HCT116 (cell line): ENCODE results near the gene BNC2. TPM values are rescaled to one million over a fixed set of nuclear protein-coding genes. Genes with fewer than 3 reads are reported as not detected.

Experiments
- ATAC-seq: fragments of 200-7000 bp; cut with Tn5 transposase; 2 replicates; pipeline ENCODE4 v1.9.1; 2020; ENCODE audit warnings: mild to moderate bottlenecking, moderate library complexity
- BruUV-seq: library from RNA; stranded (reverse); fragments of 400-500 nt; replicated peaks from 2 replicates; lab custom pipeline; 2021; lab: Mats Ljungman, UMichigan
- CTCF ChIA-PET: fragments of 300-600 bp; sonication (Branson Sonifier 250); formaldehyde crosslinking; loops from one replicate; lab custom pipeline; 2021; ENCODE audit warnings: antibody characterized with exemption; lab: Charles Lee
- POLR2A ChIA-PET: fragments of 300-600, 350-600 bp; sonication (Branson Sonifier 250); formaldehyde crosslinking; loops from one replicate; lab custom pipeline; 2021; ENCODE audit warnings: antibody characterized with exemption; lab: Charles Lee
- RAD21 ChIA-PET, 2 experiments: fragments of 300-600 bp; sonication (Branson Sonifier 250); formaldehyde crosslinking; loops; one replicate each; lab custom pipeline; 2023; ENCODE audit warnings: low total read pairs in 2 of 2; ENCODE audit not compliant: uncharacterized antibody in 2 of 2, unreplicated experiment in 2 of 2, low non-redundant PET in 1 of 2; lab: Charles Lee
- DNase-seq: peaks from one replicate; pipeline ENCODE4 v3.0.0-alpha.2; 2010; ENCODE audit warnings: low read depth, low spot score
- H2AFZ ChIP-seq: fragments of 200-600 bp; shearing (Covaris generic), sonication (generic); 2 replicates; pipeline ENCODE4 v1.6.1; 2017; ENCODE audit warnings: low read depth, mixed run types, mixed read lengths, antibody characterized with exemption, low read length; ENCODE audit not compliant: poor library complexity, severe bottlenecking
- H3K27ac ChIP-seq: 2 replicates; pipeline ENCODE4 v1.5.1; 2012; ENCODE audit warnings: low read depth, low read length
- H3K27me3 ChIP-seq: fragments of 200-600 bp; sonication (generic); 2 replicates; pipeline ENCODE4 v1.6.1; 2016; ENCODE audit warnings: mixed run types, low read length, mixed read lengths; ENCODE audit not compliant: insufficient read depth
- H3K36me3 ChIP-seq, 2 experiments: fragments of 200-500 bp in 1 of 2; fragments of 200-600 bp in 1 of 2; sonication (Bioruptor generic) in 1 of 2; sonication (generic) in 1 of 2; 2 replicates each; pipeline versions ENCODE4 v1.5.1 to v1.6.1; 2014 to 2016; ENCODE audit warnings: low read length in 2 of 2, inconsistent platforms in 1 of 2, mixed read lengths in 1 of 2, mixed run types in 1 of 2; ENCODE audit not compliant: insufficient read depth in 2 of 2, control insufficient read depth in 1 of 2
- H3K4me1 ChIP-seq, 2 experiments: fragments of 200-600 bp in 1 of 2; sonication (generic) in 1 of 2; 2 replicates each; pipeline versions ENCODE4 v1.5.1 to v1.6.1; 2012 to 2017; ENCODE audit warnings: low read length in 2 of 2, inconsistent platforms in 1 of 2, mild to moderate bottlenecking in 1 of 2, mixed read lengths in 1 of 2, mixed run types in 1 of 2, moderate library complexity in 1 of 2; ENCODE audit not compliant: insufficient read depth in 2 of 2, control insufficient read depth in 1 of 2
- H3K4me2 ChIP-seq: fragments of 200-600 bp; sonication (generic); 2 replicates; pipeline ENCODE4 v1.6.1; 2017; ENCODE audit warnings: mixed run types, low read length, mixed read lengths
- H3K4me3 ChIP-seq, 2 experiments: fragments of 200-600 bp in 1 of 2; sonication (generic) in 1 of 2; replicated peaks in 1 of 2; 2 replicates each; pipeline ENCODE4 v1.5.1; 2011 to 2016; ENCODE audit warnings: low read length in 2 of 2, control low read depth in 1 of 2, low read depth in 1 of 2, mild to moderate bottlenecking in 1 of 2, mixed read lengths in 1 of 2, mixed run types in 1 of 2
- H3K79me2 ChIP-seq: fragments of 200-600 bp; sonication (generic); 2 replicates; pipeline ENCODE4 v1.6.1; 2017; ENCODE audit warnings: mild to moderate bottlenecking, mixed run types, low read length, moderate library complexity, mixed read lengths; ENCODE audit not compliant: insufficient read depth
- H3K9ac ChIP-seq: fragments of 200-600 bp; sonication (generic); 2 replicates; pipeline ENCODE4 v1.6.1; 2016; ENCODE audit warnings: low read length, mixed read lengths
- H3K9me2 ChIP-seq: fragments of 200-600 bp; sonication (generic), shearing (Covaris generic); 2 replicates; pipeline ENCODE4 v1.6.1; 2017; ENCODE audit warnings: mixed run types, mild to moderate bottlenecking, moderate library complexity; ENCODE audit not compliant: insufficient read depth
- H3K9me3 ChIP-seq, 2 experiments: fragments of 200-500 bp in 1 of 2; fragments of 200-600 bp in 1 of 2; sonication (Bioruptor generic) in 1 of 2; sonication (generic) in 1 of 2; 2 replicates each; pipeline ENCODE4 v1.6.1; 2014 to 2017; ENCODE audit warnings: low read length in 2 of 2, mixed read lengths in 2 of 2, inconsistent platforms in 1 of 2, low read depth in 1 of 2, mild to moderate bottlenecking in 1 of 2, mixed run types in 1 of 2, moderate library complexity in 1 of 2; ENCODE audit not compliant: control insufficient read depth in 1 of 2, insufficient read depth in 1 of 2
- H4K20me1 ChIP-seq: fragments of 200-600 bp; sonication (generic), shearing (Covaris generic); 2 replicates; pipeline ENCODE4 v1.6.1; 2017; ENCODE audit warnings: mixed run types, mild to moderate bottlenecking, moderate library complexity; ENCODE audit not compliant: insufficient read depth
- ATF3 ChIP-seq: IDR thresholded peaks from 2 replicates; pipeline ENCODE4 v1.6.1; 2012
- CEBPB ChIP-seq: IDR thresholded peaks from 2 replicates; pipeline ENCODE4 v1.6.1; 2012; ENCODE audit warnings: low read depth
- CTCF ChIP-seq, 3 experiments: fragments of 200-600 bp in 1 of 3; sonication (generic) in 1 of 3; IDR thresholded peaks in 2 of 3; conservative IDR thresholded peaks in 1 of 3; 2 replicates each; pipeline ENCODE4 v1.5.1; 2012 to 2017; ENCODE audit warnings: low read depth in 2 of 3, low read length in 2 of 3, antibody characterized with exemption in 1 of 3, borderline replicate concordance in 1 of 3, control low read depth in 1 of 3, mild to moderate bottlenecking in 1 of 3, mixed read lengths in 1 of 3, mixed run types in 1 of 3, moderate library complexity in 1 of 3; ENCODE audit not compliant: insufficient read depth in 1 of 3
- EZH2 ChIP-seq: fragments of 200-600 bp; sonication (generic); IDR thresholded peaks from 2 replicates; pipeline ENCODE4 v1.6.1; 2017; ENCODE audit warnings: antibody characterized with exemption, mixed run types
- EZH2phosphoT487 ChIP-seq: fragments of 200-600 bp; IDR thresholded peaks from 2 replicates; pipeline ENCODE4 v1.6.1; 2018; ENCODE audit warnings: antibody characterized with exemption, borderline replicate concordance
- FOSL1 ChIP-seq: IDR thresholded peaks from 2 replicates; pipeline ENCODE4 v1.6.1; 2012; ENCODE audit warnings: low read depth
- JUND ChIP-seq: IDR thresholded peaks from 2 replicates; pipeline ENCODE4 v1.6.1; 2012
- MAX ChIP-seq: IDR thresholded peaks from 2 replicates; pipeline ENCODE4 v1.6.1; 2012
- SP1 ChIP-seq: IDR thresholded peaks from 2 replicates; pipeline ENCODE4 v1.6.1; 2012; ENCODE audit warnings: low read depth
- TCF7L2 ChIP-seq: IDR thresholded peaks from 2 replicates; pipeline ENCODE4 v1.7.0; 2011; ENCODE audit warnings: borderline replicate concordance, inconsistent platforms; ENCODE audit not compliant: insufficient read depth, insufficient read length; ENCODE audit errors: extremely low read depth
- YY1 ChIP-seq: IDR thresholded peaks from 2 replicates; pipeline ENCODE4 v1.6.1; 2011; ENCODE audit warnings: low read length, low read depth, moderate library complexity, mild to moderate bottlenecking; ENCODE audit not compliant: insufficient replicate concordance; ENCODE audit errors: extremely low read depth
- ZBTB33 ChIP-seq: IDR thresholded peaks from 2 replicates; pipeline ENCODE4 v1.6.1; 2011; ENCODE audit warnings: mild to moderate bottlenecking, low read length, moderate library complexity; ENCODE audit not compliant: insufficient replicate concordance; ENCODE audit errors: extremely low read depth
- intact Hi-C: fragments of 100-400 bp; cut with micrococcal nuclease; formaldehyde crosslinking; loops from 2 replicates; pipeline ENCODE4 v1.10.0; 2022
- total RNA-seq: library from RNA; stranded (reverse); gene quantifications from one replicate; pipeline ENCODE4 v1.2.1, GENCODE V29; 2021; ENCODE audit not compliant: unreplicated experiment

Gene BNC2
- total RNA-seq, 1 experiment from 2014 or later: 0.37 TPM

GRCh38 chr9:16453390-16453789 is 417.1 kb downstream of the BNC2 start:
- no peaks in the 10 kb centered on the region for H3K36me3 ChIP-seq
- H3K4me2 ChIP-seq: no peak overlapping the region
- ChIA-PET RAD21 (no interaction called here), POLR2A (no interaction called here), CTCF (no interaction called here)
- no peak for TF ChIP-seq MAX
- no peak for TF ChIP-seq FOSL1
- TF ChIP-seq CTCF (IDR thresholded peaks at IDR 0.05 in 2 of 3, conservative IDR thresholded peaks at IDR 0.05 in 1 of 3; ENCODE audit: borderline replicate concordance in 1 of 3, insufficient read depth in 1 of 3, low read depth in 2 of 3, low read length in 2 of 3): no peak
- TF ChIP-seq ZBTB33: no peak
- TF ChIP-seq YY1: no peak
- TF ChIP-seq EZH2: no peak
- TF ChIP-seq JUND: no peak
- TF ChIP-seq TCF7L2: no peak
- no peak for TF ChIP-seq EZH2phosphoT487
- no peak for TF ChIP-seq CEBPB
- no peak for TF ChIP-seq ATF3
- no peak for TF ChIP-seq SP1
- no peaks in the 10 kb centered on the region for H4K20me1 ChIP-seq
- no peak for ATAC-seq
- no peaks in the 10 kb centered on the region for H3K9me2 ChIP-seq
- no peak overlapping the region for H3K9ac ChIP-seq
- no peak overlapping the region for H3K4me3 ChIP-seq
- no peaks in the 10 kb centered on the region for H3K79me2 ChIP-seq
- H3K27ac ChIP-seq: no peak overlapping the region
- no TSS peak for BruUV-seq
- no peak overlapping the region for H2AFZ ChIP-seq
- no peaks in the 10 kb centered on the region for H3K4me1 ChIP-seq
- DNase-seq: no peak
- H3K27me3 ChIP-seq: peaks cover 20% of the 10 kb centered on the region
- intact Hi-C loops: no loop called here
- H3K9me3 ChIP-seq: no peaks in the 10 kb centered on the region
